OCI-LY3 (cell line): ENCODE results near the gene SLC7A5.
"Not testable (repeated sequence)": the region's sequence is repeated elsewhere in the genome, so short reads cannot be mapped to it uniquely, and the experiment has no call there.

Source experiments
- H2AFZ ChIP-seq: fragments of 200-600, 300-600 bp; shearing (Covaris generic); 2 replicates; pipeline ENCODE4 v1.6.0; 2014; ENCODE audit warnings: antibody characterized with exemption, low read depth, low read length
- H3K27ac ChIP-seq: fragments of 200-600, 300-600 bp; sonication (generic); 2 replicates; pipeline ENCODE4 v1.5.1; 2014; ENCODE audit warnings: mild to moderate bottlenecking, low read length, moderate library complexity, mixed read lengths
- H3K27me3 ChIP-seq: fragments of 200-600, 300-600 bp; sonication (generic); 2 replicates; pipeline ENCODE4 v1.6.1; 2014; ENCODE audit warnings: low read depth, low read length, mixed read lengths
- H3K36me3 ChIP-seq: fragments of 200-600, 300-600 bp; sonication (generic); replicated peaks from 2 replicates; pipeline ENCODE3; 2014; ENCODE audit warnings: low read depth, low read length, mixed read lengths
- H3K4me1 ChIP-seq: fragments of 300-600, 200-600 bp; sonication (generic); 2 replicates; pipeline ENCODE4 v1.6.1; 2014; ENCODE audit warnings: low read length, mixed read lengths
- H3K4me2 ChIP-seq: fragments of 200-600, 300-600 bp; sonication (generic); 2 replicates; pipeline ENCODE4 v1.6.1; 2014; ENCODE audit warnings: low read length, mixed read lengths
- H3K4me3 ChIP-seq: fragments of 300-600, 200-600 bp; sonication (generic); 2 replicates; pipeline ENCODE4 v1.5.1; 2014; ENCODE audit warnings: antibody characterized with exemption, mild to moderate bottlenecking, low read length, moderate library complexity
- H3K79me2 ChIP-seq: fragments of 300-600, 200-600 bp; shearing (Covaris generic); 2 replicates; pipeline ENCODE4 v1.6.1; 2014; ENCODE audit warnings: mild to moderate bottlenecking, low read length, mixed read lengths
- H3K9ac ChIP-seq: fragments of 300-600, 200-600 bp; shearing (Covaris generic); 2 replicates; pipeline ENCODE4 v1.6.0; 2014; ENCODE audit warnings: mild to moderate bottlenecking, low read length, moderate library complexity
- H3K9me3 ChIP-seq: fragments of 200-600, 300-600 bp; shearing (Covaris generic); 2 replicates; pipeline ENCODE4 v1.6.1; 2014; ENCODE audit warnings: low read length, mixed read lengths; ENCODE audit not compliant: insufficient read depth
- H4K20me1 ChIP-seq: fragments of 200-600, 300-600 bp; sonication (generic); 2 replicates; pipeline ENCODE4 v1.6.1; 2016; ENCODE audit warnings: low read length, mixed read lengths; ENCODE audit not compliant: insufficient read depth
- CTCF ChIP-seq: fragments of 200-600, 300-600 bp; sonication (generic); IDR thresholded peaks from 2 replicates; pipeline ENCODE4 v1.5.1; 2014; ENCODE audit warnings: antibody characterized with exemption, low read length, low read depth
- EZH2phosphoT487 ChIP-seq: fragments of 200-600 bp; shearing (Covaris generic); IDR thresholded peaks from 2 replicates; pipeline ENCODE4 v1.6.1; 2018; ENCODE audit warnings: antibody characterized with exemption, mixed run types, low read depth

Gene SLC7A5

GRCh38 chr16:87878704-87879103, 9.4 kb upstream of the SLC7A5 start:
- Histone ChIP-seq H4K20me1 (no peaks in the 10 kb centered on the region), H3K4me2 (no peak overlapping the region), H3K36me3 (no peaks in the 10 kb centered on the region), H3K79me2 (no peaks in the 10 kb centered on the region), H3K9me3 (no peaks in the 10 kb centered on the region), H2AFZ (no peak overlapping the region), H3K4me1 (peaks cover 55% of the 10 kb centered on the region), H3K4me3 (no peak overlapping the region), H3K9ac (no peak overlapping the region), H3K27ac (no peak overlapping the region), H3K27me3 (peaks cover 53% of the 10 kb centered on the region)
- no peak for TF ChIP-seq CTCF
- no peak for TF ChIP-seq EZH2phosphoT487

- Histone ChIP-seq H3K27ac (no peak overlapping the region), H4K20me1 (no peaks in the 10 kb centered on the region), H3K36me3 (no peaks in the 10 kb centered on the region), H3K27me3 (peaks cover 53% of the 10 kb centered on the region), H3K9ac (no peak overlapping the region), H3K4me3 (no peak overlapping the region), H2AFZ (no peak overlapping the region), H3K79me2 (no peaks in the 10 kb centered on the region), H3K9me3 (no peaks in the 10 kb centered on the region), H3K4me2 (peak overlapping the region; percentile 41), H3K4me1 (peaks cover 55% of the 10 kb centered on the region)
- no peak for TF ChIP-seq EZH2phosphoT487
- TF ChIP-seq CTCF = peak; percentile 62
Observed at GRCh38 chr16:87877942-87878507, 8.7 kb upstream of the SLC7A5 start.

GRCh38 chr16:87874639-87875427, 5.5 kb upstream of the SLC7A5 start:
- H3K4me2 ChIP-seq = peak overlapping the region; percentile 92
- peaks cover 58% of the 10 kb centered on the region for H3K4me1 ChIP-seq

GRCh38 chr16:87870418-87871291, 1.3 kb upstream of the SLC7A5 start:
- H3K4me2 ChIP-seq = peak overlapping the region; percentile 47; the same call in 1 of the 2 replicates

More at GRCh38 chr16:87874639-87875427, 5.5 kb upstream of the SLC7A5 start:
- Histone ChIP-seq H4K20me1 (no peaks in the 10 kb centered on the region), H2AFZ (peak overlapping the region; percentile 50), H3K9me3 (no peaks in the 10 kb centered on the region), H3K27ac (peak overlapping the region; percentile 39), H3K79me2 (no peaks in the 10 kb centered on the region), H3K9ac (peak overlapping the region; percentile 53), H3K36me3 (no peaks in the 10 kb centered on the region), H3K4me3 (peak overlapping the region; percentile 70), H3K27me3 (peaks cover 30% of the 10 kb centered on the region)
- TF ChIP-seq EZH2phosphoT487 (no peak), CTCF (no peak)

GRCh38 chr16:87869879-87870417, 641 bp upstream of the SLC7A5 start:
- peak overlapping the region; percentile 54 for H3K4me2 ChIP-seq
- H3K9ac ChIP-seq = not testable (repeated sequence)

More at GRCh38 chr16:87870418-87871291, 1.3 kb upstream of the SLC7A5 start:
- not testable (repeated sequence) for H3K4me3 ChIP-seq, H3K36me3 ChIP-seq, H2AFZ ChIP-seq, H3K9me3 ChIP-seq, H3K27me3 ChIP-seq
- Histone ChIP-seq H3K4me1 (peaks cover 52% of the 10 kb centered on the region), H3K9ac (peak overlapping the region; percentile 44), H3K27ac (peak overlapping the region; percentile 49), H4K20me1 (peaks cover 18% of the 10 kb centered on the region), H3K79me2 (peaks cover 36% of the 10 kb centered on the region)

GRCh38 chr16:87868254-87869029, 865 bp downstream of the SLC7A5 start:
- Histone ChIP-seq H4K20me1 (peaks cover 34% of the 10 kb centered on the region), H3K9ac (peak overlapping the region; percentile 81), H3K79me2 (peaks cover 58% of the 10 kb centered on the region), H3K4me3 (peak overlapping the region; percentile 91), H3K4me1 (peaks cover 47% of the 10 kb centered on the region), H3K27ac (peak overlapping the region; percentile 68), H3K4me2 (peak overlapping the region; percentile 89)
- H3K9me3 ChIP-seq, H3K36me3 ChIP-seq, H2AFZ ChIP-seq, H3K27me3 ChIP-seq: not testable (repeated sequence)

More at GRCh38 chr16:87869879-87870417, 641 bp upstream of the SLC7A5 start:
- Histone ChIP-seq H3K4me1 (peaks cover 48% of the 10 kb centered on the region), H3K4me3 (peak overlapping the region; percentile 56; the same call in 1 of the 2 replicates), H4K20me1 (peaks cover 23% of the 10 kb centered on the region), H3K79me2 (peaks cover 43% of the 10 kb centered on the region)
- H3K9me3 ChIP-seq, H3K27ac ChIP-seq, H3K36me3 ChIP-seq, H3K27me3 ChIP-seq, H2AFZ ChIP-seq: not testable (repeated sequence)
